NCI-H460 (cell line): ENCODE data around the gene LATS1. TPM values are rescaled to one million over a fixed set of nuclear protein-coding genes. Genes with fewer than 3 reads are reported as not detected.
"Not testable (repeated sequence)": the region's sequence is repeated elsewhere in the genome, so short reads cannot be mapped to it uniquely, and the experiment has no call there.

Experiments
- DNase-seq: peaks from one replicate; pipeline ENCODE4 v3.0.0-alpha.2; 2016; ENCODE audit warnings: low read depth; ENCODE audit errors: extremely low read depth
- small RNA-seq, 2 experiments: library from RNA; depleted of rRNA; stranded (forward); fragments of <200 nt; gene quantifications; one replicate each; pipeline ENCODE3, GENCODE V24; 2014
- total RNA-seq: library from RNA; depleted of rRNA; stranded (reverse); fragments of >200 nt; shearing (Covaris generic); gene quantifications from 2 replicates; pipeline ENCODE4 v1.2.3, GENCODE V29; 2014; rRNA removed

The LATS1 gene
- total RNA-seq, 1 experiment from 2014 or later = 16.9 TPM

DNA sequence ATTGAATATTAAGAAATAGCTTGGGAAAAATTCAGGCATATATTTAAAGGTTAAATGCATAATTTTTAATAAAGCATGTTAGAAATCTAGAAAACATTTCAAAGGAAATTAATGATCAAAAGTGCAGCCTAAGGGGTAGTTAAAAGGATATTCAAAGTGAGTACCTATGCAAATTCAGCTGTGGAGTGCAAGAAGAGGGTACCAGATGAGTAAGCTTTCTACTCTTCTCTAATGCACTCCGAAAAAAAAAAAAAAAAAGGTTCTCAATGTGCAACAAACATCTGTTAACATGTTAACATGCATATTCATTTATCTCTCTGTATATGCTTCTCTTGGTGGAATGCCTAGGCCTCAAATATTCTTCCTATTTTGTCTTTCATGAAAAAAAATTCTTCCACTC lies 37.4 kb downstream of the LATS1 start:
- no peak for DNase-seq

DNA sequence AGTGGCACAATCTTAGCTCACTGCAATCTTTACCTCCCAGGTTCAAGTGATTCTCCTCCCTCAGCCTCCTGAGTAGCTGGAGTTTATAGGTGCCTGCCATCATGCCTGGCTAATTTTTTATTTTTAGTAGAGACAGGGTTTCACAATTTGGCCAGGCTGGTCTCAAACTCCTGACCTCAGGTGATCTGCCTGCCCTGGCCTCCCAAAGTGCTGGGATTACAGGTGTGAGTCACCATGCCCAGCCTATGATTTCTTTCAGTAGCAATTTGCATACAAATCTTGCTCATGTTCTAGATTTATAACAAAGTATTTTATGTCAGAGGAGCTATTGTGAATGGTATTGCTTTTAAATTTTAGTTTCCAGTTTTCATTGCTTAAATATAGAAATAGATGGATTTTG lies 45.6 kb downstream of the LATS1 start:
- not testable (repeated sequence) for DNase-seq

DNA sequence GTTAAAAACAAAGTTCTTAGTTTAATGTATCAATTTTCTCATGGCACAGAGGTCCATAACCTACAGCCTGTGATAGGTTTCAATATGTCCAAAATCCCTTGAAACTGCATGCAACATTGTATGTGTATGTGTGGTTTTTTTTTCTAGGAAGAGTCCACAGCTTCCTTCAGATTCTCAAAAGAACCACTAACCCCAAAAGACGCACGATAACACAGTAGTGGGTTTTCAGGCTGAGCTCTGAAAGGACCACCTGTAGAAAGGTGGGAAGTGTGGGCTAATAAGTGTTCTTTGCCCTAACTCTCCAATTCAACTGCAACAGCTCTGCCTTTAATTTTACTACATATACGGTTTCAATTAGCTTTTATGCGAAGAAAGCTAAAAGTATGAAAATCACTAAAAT lies 57.9 kb downstream of the LATS1 start:
- DNase-seq = no peak

GRCh38 chr6:149657441-149657840 lies 60.5 kb downstream of the LATS1 start:
- DNase-seq = no peak

DNA sequence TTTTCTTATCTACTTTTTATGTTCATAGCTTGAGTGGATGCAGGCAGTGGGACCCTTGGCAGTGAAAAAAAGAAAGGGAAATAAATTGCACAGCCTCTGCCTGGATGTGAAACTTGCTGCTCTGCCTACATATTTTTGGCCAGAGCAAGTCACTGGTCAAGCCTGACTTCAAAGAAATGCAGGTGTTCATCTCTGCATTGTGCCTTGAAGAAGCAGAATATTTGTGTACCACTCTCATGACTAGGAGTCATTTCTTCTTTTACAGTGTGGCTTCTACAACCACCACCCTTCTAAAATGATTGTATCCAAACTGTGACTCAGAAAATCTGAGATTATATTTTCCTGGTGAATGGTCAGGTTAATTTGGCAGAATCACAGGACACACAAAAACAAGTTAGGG lies 66.8 kb downstream of the LATS1 start:
- no peak for DNase-seq

- peak; percentile 75 for DNase-seq
These were observed 69.5 kb downstream of the LATS1 start, which contains the start of gene KATNA1 for GRCh38 chr6:149648148-149649145. TSS of gene KATNA1 (minus strand) at chr6:149648714. CDS start at chr6:149638547, 10,167 bp downstream.

DNA sequence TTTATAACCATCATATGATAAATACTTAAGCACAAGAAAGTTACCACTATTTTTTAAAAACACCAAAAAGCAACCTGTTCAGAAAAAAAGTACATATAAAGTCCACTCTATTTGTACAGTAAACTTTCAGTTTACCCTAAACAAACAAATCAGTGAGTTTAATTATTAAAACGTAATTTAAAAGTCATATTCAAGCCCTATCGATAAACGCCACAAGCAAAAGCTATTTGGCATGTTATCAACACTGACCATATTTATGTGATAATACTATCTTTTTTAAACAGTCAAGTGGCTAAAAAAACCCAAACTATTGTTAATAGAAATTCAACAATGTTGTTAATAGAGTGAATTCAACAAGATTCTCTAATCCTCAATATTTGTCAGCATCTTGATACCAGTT lies 71.3 kb downstream of the LATS1 start:
- DNase-seq = no peak

DNA sequence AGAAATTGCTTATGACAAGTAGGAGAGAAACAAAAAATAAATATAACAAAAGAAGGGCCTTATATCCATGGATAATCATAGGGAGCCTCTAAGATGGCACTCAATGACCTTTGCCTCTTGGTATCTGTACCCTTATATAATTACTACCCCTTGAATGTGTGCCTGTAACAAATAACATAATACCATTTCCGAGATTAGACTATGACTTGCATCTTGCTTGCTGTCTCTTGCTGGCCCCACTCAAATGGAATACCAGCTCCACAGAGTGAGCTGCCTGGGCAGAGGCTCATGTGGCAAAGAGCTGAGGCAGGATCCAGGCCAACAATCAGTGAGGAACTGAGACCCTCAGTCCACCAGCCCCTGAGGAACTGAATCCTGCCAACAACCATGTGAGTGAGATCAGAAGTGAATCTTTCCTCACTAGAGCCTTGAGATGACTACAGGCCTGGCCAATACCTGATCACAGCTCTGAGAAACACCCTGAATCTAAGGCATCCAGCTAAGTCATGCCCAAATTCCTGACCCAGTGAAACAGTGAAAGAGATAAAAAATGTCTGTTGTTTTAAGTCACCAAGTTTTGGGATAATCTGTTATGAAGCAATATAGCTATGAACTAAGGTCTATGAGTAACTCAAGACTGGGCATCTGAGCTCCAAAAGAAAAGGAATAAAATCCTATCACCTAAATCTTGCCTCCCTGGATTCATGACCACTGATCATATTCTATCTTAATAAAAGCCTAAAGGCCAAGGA lies 74.9 kb downstream of the LATS1 start:
- no peak for DNase-seq

DNA sequence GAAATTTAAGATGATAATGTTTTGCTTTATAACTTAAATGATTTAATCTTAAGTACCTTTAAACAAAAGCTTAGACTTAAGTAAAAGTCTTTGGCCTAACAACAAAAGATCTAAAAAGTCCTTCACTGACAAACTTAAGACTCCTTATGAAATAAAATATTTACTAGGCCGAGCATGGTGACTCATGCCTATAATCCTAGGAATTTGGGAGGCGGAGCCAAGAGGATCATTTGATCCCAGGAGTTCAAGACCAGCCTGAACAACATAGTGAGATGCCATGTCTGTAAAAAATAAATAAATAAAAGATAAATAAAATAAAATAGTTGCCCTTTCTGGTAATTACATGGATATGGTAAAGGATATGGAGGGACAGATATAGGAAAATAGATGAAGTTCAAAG lies 81.8 kb downstream of the LATS1 start:
- DNase-seq = no peak

- no peak for DNase-seq
These were observed 83.6 kb downstream of the LATS1 start for GRCh38 chr6:149634315-149634714.

DNA sequence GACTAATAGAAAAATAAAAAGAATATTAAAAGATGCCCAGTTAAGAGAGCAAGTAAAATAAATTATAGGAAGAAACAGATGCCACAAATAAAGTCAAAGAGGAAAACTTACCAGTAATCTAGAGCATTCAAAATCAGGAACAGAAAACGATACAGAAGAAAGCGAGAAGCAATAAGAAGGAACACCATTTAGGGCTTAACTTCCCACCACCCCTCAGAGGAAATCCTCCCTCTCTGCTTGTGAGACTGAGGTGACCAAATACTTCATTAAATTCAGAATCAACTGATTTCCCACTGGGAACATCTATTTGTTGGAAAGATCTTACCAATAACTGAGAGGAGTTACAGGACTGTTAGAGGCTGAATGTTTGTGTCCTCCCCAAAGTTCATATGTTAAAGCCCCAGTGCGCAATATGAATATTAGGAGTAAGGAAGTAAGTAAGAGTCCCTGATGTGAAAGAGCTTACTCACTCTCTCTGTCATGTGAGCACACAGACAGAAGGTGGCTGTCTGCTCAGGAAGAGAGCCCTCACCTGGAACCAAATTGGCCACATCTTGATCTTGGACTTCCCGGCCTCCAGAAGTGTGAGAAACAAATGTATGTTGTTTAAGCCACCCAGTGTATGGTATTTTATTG lies 88.9 kb downstream of the LATS1 start:
- no peak for DNase-seq

DNA sequence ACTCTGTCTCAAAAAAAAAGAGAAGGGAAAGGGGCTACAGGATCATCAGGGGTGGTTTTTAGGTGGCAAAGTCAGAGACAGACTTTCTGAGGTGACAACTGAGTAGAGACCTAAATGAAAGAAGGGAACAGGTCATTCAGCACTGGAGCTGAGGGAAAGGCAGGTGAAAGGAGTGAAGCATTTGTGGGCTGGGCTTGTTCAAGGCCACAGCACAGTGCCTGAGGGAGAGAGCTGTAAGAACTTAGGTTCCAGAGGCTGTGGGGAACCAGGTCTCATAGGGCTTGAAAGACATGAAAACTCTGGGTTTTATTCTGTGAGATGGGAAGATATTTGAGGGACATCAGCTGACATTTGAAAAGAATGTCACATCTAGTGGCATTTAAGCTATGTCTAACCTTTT lies 90.2 kb downstream of the LATS1 start:
- no peak for DNase-seq

- no peak for DNase-seq
These were observed 102.1 kb downstream of the LATS1 start for GRCh38 chr6:149615805-149616204.

GRCh38 chr6:149614337-149614736 lies 103.6 kb downstream of the LATS1 start:
- DNase-seq = no peak

GRCh38 chr6:149608381-149608982 lies 109.4 kb downstream of the LATS1 start:
- no peak for DNase-seq

Small RNAs within 50 kb of the gene (small RNA-seq; reads per million reads assigned to genes)
- gene RF00019 = 0 reads per million in 2 experiments

Other genes starting within 250 kb of the LATS1 start
- 0.02 TPM in 1 of 2 replicates, not detected in the other for gene ZC3H12D, start 233.1 kb downstream of the LATS1 start, total RNA-seq
- gene PPIL4, start 172.1 kb downstream of the LATS1 start, total RNA-seq = 28.7 and 29.0 TPM in 2 replicates
- 34.6 and 40.3 TPM in 2 replicates for gene GINM1, start 151.7 kb downstream of the LATS1 start, total RNA-seq
- 24.2 and 29.3 TPM in 2 replicates for gene KATNA1, start 69.4 kb downstream of the LATS1 start, total RNA-seq
- gene NUP43, start 28.4 kb upstream of the LATS1 start, total RNA-seq = 25.4 and 29.1 TPM in 2 replicates
- gene PCMT1, start 31.6 kb upstream of the LATS1 start, total RNA-seq = 79.5 and 86.6 TPM in 2 replicates
- gene LRP11, start 146.3 kb upstream of the LATS1 start, total RNA-seq = 54.7 and 55.6 TPM in 2 replicates
- 9.7 and 9.9 TPM in 2 replicates for gene RAET1E, start 180.0 kb upstream of the LATS1 start, total RNA-seq
- gene RAET1G, start 205.0 kb upstream of the LATS1 start, total RNA-seq = 1.1 and 1.2 TPM in 2 replicates
- gene ULBP2, start 223.9 kb upstream of the LATS1 start, total RNA-seq = 3.8 and 4.5 TPM in 2 replicates
- 7.2 and 7.7 TPM in 2 replicates for gene ULBP1, start 245.8 kb upstream of the LATS1 start, total RNA-seq